Measurements from ENCODE around the gene ENPEP.

GRCh38 chr4:110510277-110510676 is 34.3 kb downstream of the ENPEP start:
- TF ChIP-seq CTCF (conservative IDR thresholded peaks at IDR 0.05; ENCODE audit: low read depth, low read length) (no peak), EZH2 (IDR thresholded peaks at IDR 0.05; ENCODE audit: low read length, unreplicated experiment) (no peak)

Data from PC-3 (cell line).